K562 (cell line): ENCODE results near the gene KCNAB1. TPM values are rescaled to one million over a fixed set of nuclear protein-coding genes. Genes with fewer than 3 reads are reported as not detected.

Source experiments
- ATF7 ChIP-seq: fragments of 450-650 bp; IDR thresholded peaks from 2 replicates; pipeline ENCODE4 v1.7.1; 2014; ENCODE audit warnings: mild to moderate bottlenecking, moderate library complexity
- DDX20 ChIP-seq: fragments of 450-650 bp; IDR thresholded peaks from 2 replicates; pipeline ENCODE4 v1.6.1; 2016; ENCODE audit warnings: missing genetic modification characterization, low read depth, mild to moderate bottlenecking, missing compliant biosample characterization, moderate library complexity
- GABPB1 ChIP-seq: sonication (generic); formaldehyde crosslinking; IDR thresholded peaks from 2 replicates; pipeline ENCODE4 v1.8.0; 2022; ENCODE audit warnings: mild to moderate bottlenecking, missing genetic modification reagents
- HNRNPK ChIP-seq: fragments of 200-400 bp; formaldehyde crosslinking; IDR thresholded peaks from one replicate; pipeline ENCODE4 v1.6.1; 2018; ENCODE audit warnings: mild to moderate bottlenecking, low read depth, low read length; ENCODE audit not compliant: poor library complexity, severe bottlenecking
- KLF1 ChIP-seq: fragments of 450-650 bp; IDR thresholded peaks from 2 replicates; pipeline ENCODE4 v1.6.1; 2016; ENCODE audit warnings: missing genetic modification characterization, missing compliant biosample characterization
- L3MBTL2 ChIP-seq: fragments of 450-650 bp; IDR thresholded peaks from 2 replicates; pipeline ENCODE4 v1.6.1; 2016; ENCODE audit warnings: mild to moderate bottlenecking, moderate library complexity
- MEF2A ChIP-seq: IDR thresholded peaks from 2 replicates; pipeline ENCODE4 v1.6.1; 2011; ENCODE audit warnings: low read depth, mild to moderate bottlenecking, low read length, moderate library complexity; ENCODE audit not compliant: control insufficient read depth
- NBN ChIP-seq: fragments of 450-650 bp; IDR thresholded peaks from 2 replicates; pipeline ENCODE4 v1.6.1; 2016; ENCODE audit warnings: low read depth, mild to moderate bottlenecking
- PHF21A ChIP-seq: fragments of 450-650 bp; IDR thresholded peaks from 2 replicates; pipeline ENCODE4 v1.6.1; 2017; ENCODE audit warnings: low read depth, borderline replicate concordance
- RNF2 ChIP-seq: sonication (generic); IDR thresholded peaks from 2 replicates; pipeline ENCODE4 v1.6.1; 2016
- STAT5A ChIP-seq: IDR thresholded peaks from 2 replicates; pipeline ENCODE4 v1.6.1; 2012; ENCODE audit warnings: low read length, inconsistent platforms, borderline replicate concordance
- TBP ChIP-seq: optimal IDR thresholded peaks from 2 replicates; pipeline ENCODE3; 2011; ENCODE audit warnings: low read depth, low read length, improper control_type of control experiment
- TEAD4 ChIP-seq, 2 experiments: sonication (generic) in 1 of 2; formaldehyde crosslinking in 1 of 2; IDR thresholded peaks; 2 replicates each; pipeline versions ENCODE4 v1.6.1 to v1.8.0; 2012 to 2022; ENCODE audit warnings: borderline replicate concordance in 1 of 2, inconsistent platforms in 1 of 2, low read length in 1 of 2, mild to moderate bottlenecking in 1 of 2, missing genetic modification reagents in 1 of 2
- ZEB2 ChIP-seq: fragments of 450-650 bp; IDR thresholded peaks from 2 replicates; pipeline ENCODE4 v1.6.1; 2016
- ZNF444 ChIP-seq: fragments of 250-450 bp; sonication (Bioruptor Pico); IDR thresholded peaks from 2 replicates; pipeline ENCODE4 v1.4.0; 2020; ENCODE audit warnings: mild to moderate bottlenecking, moderate library complexity
- ZNF583 ChIP-seq: fragments of 250-450 bp; sonication (Bioruptor Pico); IDR thresholded peaks from 2 replicates; pipeline ENCODE4 v1.4.0; 2020
- ZNF695 ChIP-seq: fragments of 450-650 bp; formaldehyde crosslinking; IDR thresholded peaks from 2 replicates; pipeline ENCODE4 v1.4.0; 2020; ENCODE audit warnings: mild to moderate bottlenecking, moderate library complexity
- polyA plus RNA-seq, 8 experiments: library from polyadenylated mRNA; depleted of rRNA in 4 of 8; stranded (reverse) in 5 of 8; unstranded in 3 of 8; fragments of >200 nt; fragmentation: Nextera tagmentation in 2 of 8; fragmentation: Illumina TruSeq in 1 of 8; extraction: Ambion mirVana in 2 of 8; extraction: Trizol in 1 of 8; gene quantifications; 2 replicates each; pipeline versions ENCODE4 v1.2.1 to v1.2.3, GENCODE V29; 2011 to 2014; ENCODE audit warnings: inconsistent platforms in 1 of 8, missing spikeins in 1 of 8
- total RNA-seq, 7 experiments: library from RNA; depleted of rRNA in 6 of 7; stranded (reverse); fragments of >200 nt in 6 of 7; fragmentation: Illumina TruSeq in 2 of 7; extraction: Trizol in 2 of 7; gene quantifications; 2 replicates each; pipeline versions ENCODE4 v1.2.1 to v1.2.3, GENCODE V29; 2011 to 2021; ENCODE audit warnings: low replicate concordance in 1 of 7
- TF ChIP-seq, protein P1 (sequence below): fragments of 250-450 bp; sonication (Bioruptor Pico); IDR thresholded peaks from 2 replicates; pipeline ENCODE4 v1.5.0; 2021
- TF ChIP-seq, protein P2 (sequence below): fragments of 250-450 bp; sonication (Bioruptor Pico); IDR thresholded peaks from 2 replicates; pipeline ENCODE4 v1.8.0; 2021; ENCODE audit warnings: mild to moderate bottlenecking, moderate library complexity
- TF ChIP-seq, protein P3 (sequence below): IDR thresholded peaks from 2 replicates; pipeline ENCODE4 v1.6.1; 2012; ENCODE audit warnings: low read depth, low read length, improper control_type of control experiment, borderline replicate concordance
- TF ChIP-seq, protein P4 (sequence below): fragments of 450-650 bp; IDR thresholded peaks from 2 replicates; pipeline ENCODE4 v1.7.0; 2016; ENCODE audit warnings: borderline replicate concordance
- TF ChIP-seq, protein P5 (sequence below): fragments of 450-650 bp; formaldehyde crosslinking; IDR thresholded peaks from 2 replicates; pipeline ENCODE4 v1.4.0; 2022; ENCODE audit warnings: missing genetic modification characterization

KCNAB1 gene
- total and polyA plus RNA-seq, 9 of the 15 experiments (the other 6 are each of a cell fraction or from before 2014, with no cell fraction given) = 0.14 to 1.2 (median 0.51) TPM

DNA sequence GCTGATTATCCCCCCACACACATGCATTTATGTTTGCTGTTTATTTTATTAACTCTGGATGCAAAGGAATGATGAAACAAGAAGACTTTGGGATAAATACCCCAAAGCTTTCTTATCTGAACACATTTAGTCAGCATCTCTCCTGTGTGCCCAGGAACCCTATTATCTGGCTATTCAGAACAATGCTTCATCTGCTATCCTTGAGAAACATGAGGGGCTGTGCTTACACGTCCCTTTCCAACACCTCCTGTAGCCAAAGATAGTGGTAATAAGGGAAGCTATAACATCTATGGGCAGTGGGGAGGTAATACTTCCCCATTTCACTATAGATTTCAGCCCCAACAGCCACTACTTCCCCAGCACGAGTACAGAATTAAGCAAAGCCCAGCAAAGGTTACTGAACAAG is 339.8 kb downstream of the KCNAB1 start (continued):
- TF ChIP-seq ZNF444 (CRISPR knock-in tag) (0 out of 2 replicates have a peak, but pooled peaks have one; percentile 66), TEAD4 (IDR thresholded peaks at IDR 0.05; ENCODE audit: low read length) (peak; percentile 99), TEAD4 (CRISPR knock-in tag; IDR thresholded peaks at IDR 0.05; ENCODE audit: borderline replicate concordance) (no peak), ZNF695 (no peak), PHF21A (no peak), L3MBTL2 (no peak), HNRNPK (no peak), DDX20 (tag) (no peak), ATF7 (0 out of 2 replicates have a peak, but pooled peaks have one; percentile 24), ZEB2 (peak; percentile 68; the same call in 1 of the 2 replicates), GABPB1 (CRISPR knock-in tag) (peak; percentile 49; the same call in 1 of the 2 replicates), TBP (no peak), NBN (0 out of 2 replicates have a peak, but pooled peaks have one; percentile 50), ZNF583 (CRISPR knock-in tag) (no peak), RNF2 (peak; percentile 72; the same call in 1 of the 2 replicates), STAT5A (peak; percentile 94), MEF2A (0 out of 2 replicates have a peak, but pooled peaks have one; percentile 32), KLF1 (tag) (no peak)
- TF ChIP-seq, protein P1, sequence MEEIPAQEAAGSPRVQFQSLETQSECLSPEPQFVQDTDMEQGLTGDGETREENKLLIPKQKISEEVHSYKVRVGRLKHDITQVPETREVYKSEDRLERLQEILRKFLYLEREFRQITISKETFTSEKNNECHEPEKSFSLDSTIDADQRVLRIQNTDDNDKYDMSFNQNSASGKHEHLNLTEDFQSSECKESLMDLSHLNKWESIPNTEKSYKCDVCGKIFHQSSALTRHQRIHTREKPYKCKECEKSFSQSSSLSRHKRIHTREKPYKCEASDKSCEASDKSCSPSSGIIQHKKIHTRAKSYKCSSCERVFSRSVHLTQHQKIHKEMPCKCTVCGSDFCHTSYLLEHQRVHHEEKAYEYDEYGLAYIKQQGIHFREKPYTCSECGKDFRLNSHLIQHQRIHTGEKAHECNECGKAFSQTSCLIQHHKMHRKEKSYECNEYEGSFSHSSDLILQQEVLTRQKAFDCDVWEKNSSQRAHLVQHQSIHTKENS = no peak
- TF ChIP-seq, protein P2, sequence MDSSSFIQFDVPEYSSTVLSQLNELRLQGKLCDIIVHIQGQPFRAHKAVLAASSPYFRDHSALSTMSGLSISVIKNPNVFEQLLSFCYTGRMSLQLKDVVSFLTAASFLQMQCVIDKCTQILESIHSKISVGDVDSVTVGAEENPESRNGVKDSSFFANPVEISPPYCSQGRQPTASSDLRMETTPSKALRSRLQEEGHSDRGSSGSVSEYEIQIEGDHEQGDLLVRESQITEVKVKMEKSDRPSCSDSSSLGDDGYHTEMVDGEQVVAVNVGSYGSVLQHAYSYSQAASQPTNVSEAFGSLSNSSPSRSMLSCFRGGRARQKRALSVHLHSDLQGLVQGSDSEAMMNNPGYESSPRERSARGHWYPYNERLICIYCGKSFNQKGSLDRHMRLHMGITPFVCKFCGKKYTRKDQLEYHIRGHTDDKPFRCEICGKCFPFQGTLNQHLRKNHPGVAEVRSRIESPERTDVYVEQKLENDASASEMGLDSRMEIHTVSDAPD = no peak
- TF ChIP-seq, protein P3, sequence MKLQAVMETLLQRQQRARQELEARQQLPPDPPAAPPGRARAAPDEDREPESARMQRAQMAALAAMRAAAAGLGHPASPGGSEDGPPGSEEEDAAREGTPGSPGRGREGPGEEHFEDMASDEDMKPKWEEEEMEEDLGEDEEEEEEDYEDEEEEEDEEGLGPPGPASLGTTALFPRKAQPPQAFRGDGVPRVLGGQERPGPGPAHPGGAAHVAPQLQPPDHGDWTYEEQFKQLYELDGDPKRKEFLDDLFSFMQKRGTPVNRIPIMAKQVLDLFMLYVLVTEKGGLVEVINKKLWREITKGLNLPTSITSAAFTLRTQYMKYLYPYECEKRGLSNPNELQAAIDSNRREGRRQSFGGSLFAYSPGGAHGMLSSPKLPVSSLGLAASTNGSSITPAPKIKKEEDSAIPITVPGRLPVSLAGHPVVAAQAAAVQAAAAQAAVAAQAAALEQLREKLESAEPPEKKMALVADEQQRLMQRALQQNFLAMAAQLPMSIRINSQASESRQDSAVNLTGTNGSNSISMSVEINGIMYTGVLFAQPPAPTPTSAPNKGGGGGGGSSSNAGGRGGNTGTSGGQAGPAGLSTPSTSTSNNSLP = peak; percentile 76
- TF ChIP-seq, protein P4, sequence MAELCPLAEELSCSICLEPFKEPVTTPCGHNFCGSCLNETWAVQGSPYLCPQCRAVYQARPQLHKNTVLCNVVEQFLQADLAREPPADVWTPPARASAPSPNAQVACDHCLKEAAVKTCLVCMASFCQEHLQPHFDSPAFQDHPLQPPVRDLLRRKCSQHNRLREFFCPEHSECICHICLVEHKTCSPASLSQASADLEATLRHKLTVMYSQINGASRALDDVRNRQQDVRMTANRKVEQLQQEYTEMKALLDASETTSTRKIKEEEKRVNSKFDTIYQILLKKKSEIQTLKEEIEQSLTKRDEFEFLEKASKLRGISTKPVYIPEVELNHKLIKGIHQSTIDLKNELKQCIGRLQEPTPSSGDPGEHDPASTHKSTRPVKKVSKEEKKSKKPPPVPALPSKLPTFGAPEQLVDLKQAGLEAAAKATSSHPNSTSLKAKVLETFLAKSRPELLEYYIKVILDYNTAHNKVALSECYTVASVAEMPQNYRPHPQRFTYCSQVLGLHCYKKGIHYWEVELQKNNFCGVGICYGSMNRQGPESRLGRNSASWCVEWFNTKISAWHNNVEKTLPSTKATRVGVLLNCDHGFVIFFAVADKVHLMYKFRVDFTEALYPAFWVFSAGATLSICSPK = no peak
- TF ChIP-seq, protein P5, sequence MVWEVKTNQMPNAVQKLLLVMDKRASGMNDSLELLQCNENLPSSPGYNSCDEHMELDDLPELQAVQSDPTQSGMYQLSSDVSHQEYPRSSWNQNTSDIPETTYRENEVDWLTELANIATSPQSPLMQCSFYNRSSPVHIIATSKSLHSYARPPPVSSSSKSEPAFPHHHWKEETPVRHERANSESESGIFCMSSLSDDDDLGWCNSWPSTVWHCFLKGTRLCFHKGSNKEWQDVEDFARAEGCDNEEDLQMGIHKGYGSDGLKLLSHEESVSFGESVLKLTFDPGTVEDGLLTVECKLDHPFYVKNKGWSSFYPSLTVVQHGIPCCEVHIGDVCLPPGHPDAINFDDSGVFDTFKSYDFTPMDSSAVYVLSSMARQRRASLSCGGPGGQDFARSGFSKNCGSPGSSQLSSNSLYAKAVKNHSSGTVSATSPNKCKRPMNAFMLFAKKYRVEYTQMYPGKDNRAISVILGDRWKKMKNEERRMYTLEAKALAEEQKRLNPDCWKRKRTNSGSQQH (CRISPR knock-in tag) = no peak
